GM19035 (cell line): ENCODE results near the gene EPC1.

Experiments used
- ATAC-seq: cut with Tn5 transposase; IDR thresholded peaks from one replicate; pipeline ENCODE4 v1.9.1; 2021; ENCODE audit not compliant: unreplicated experiment

EPC1 gene

GRCh38 chr10:32340596-32341180 is 6.3 kb downstream of the EPC1 start:
- no peak for ATAC-seq

- no peak for ATAC-seq
These were observed 8.7 kb downstream of the EPC1 start for GRCh38 chr10:32338262-32338661.

GRCh38 chr10:32337350-32337749 is 9.6 kb downstream of the EPC1 start:
- no peak for ATAC-seq

- ATAC-seq, result no peak
These were observed 13.1 kb downstream of the EPC1 start for GRCh38 chr10:32333849-32334248.

- peak; percentile 87 for ATAC-seq
These were observed 14.6 kb downstream of the EPC1 start for GRCh38 chr10:32332299-32332750.

GRCh38 chr10:32331606-32332005 is 15.4 kb downstream of the EPC1 start:
- no peak for ATAC-seq

- ATAC-seq, result no peak
These were observed 16.7 kb downstream of the EPC1 start for GRCh38 chr10:32330214-32330613.

GRCh38 chr10:32329061-32329460 is 17.9 kb downstream of the EPC1 start:
- no peak for ATAC-seq

- no peak for ATAC-seq
These were observed 18.5 kb downstream of the EPC1 start for GRCh38 chr10:32328499-32328898.

- ATAC-seq, result no peak
These were observed 19.6 kb downstream of the EPC1 start for GRCh38 chr10:32327364-32327691.

GRCh38 chr10:32326680-32327363 is 20.1 kb downstream of the EPC1 start:
- no peak for ATAC-seq

- no peak for ATAC-seq
These were observed 20.8 kb downstream of the EPC1 start for GRCh38 chr10:32326119-32326518.

GRCh38 chr10:32323051-32323450 is 23.9 kb downstream of the EPC1 start:
- ATAC-seq, result no peak

- ATAC-seq, result no peak
These were observed 25.8 kb downstream of the EPC1 start for GRCh38 chr10:32321016-32321631.

GRCh38 chr10:32318476-32318896 is 28.5 kb downstream of the EPC1 start:
- ATAC-seq, result peak; percentile 35

- ATAC-seq, result peak; percentile 95
These were observed 29.1 kb downstream of the EPC1 start for GRCh38 chr10:32317795-32318357.

GRCh38 chr10:32315424-32315823 is 31.5 kb downstream of the EPC1 start:
- ATAC-seq, result no peak

- no peak for ATAC-seq
These were observed 32.4 kb downstream of the EPC1 start for GRCh38 chr10:32314588-32314987.

GRCh38 chr10:32308027-32308603 is 38.8 kb downstream of the EPC1 start:
- no peak for ATAC-seq

- ATAC-seq, result no peak
These were observed 39.3 kb downstream of the EPC1 start for GRCh38 chr10:32307609-32308008.

- no peak for ATAC-seq
These were observed 47.5 kb downstream of the EPC1 start for GRCh38 chr10:32299354-32299980.
